UCSD-AML1 (cell line): ENCODE data around the gene MAPK10.
A peak's percentile ranks its signal among the peaks of the same experiment; 100 is the strongest.

Experiments
- DNase-seq: peaks from one replicate; lab custom pipeline; 2025; ENCODE audit not compliant: unreplicated experiment; lab: John Stamatoyannopoulos, UW

The MAPK10 gene

GRCh38 chr4:86359944-86360478 is at the start of gene MAPK10:
Gene MAPK10 (minus strand): TSS chr4:86360053.
- DNase-seq = peak; percentile 83

- DNase-seq = no peak
Measured at GRCh38 chr4:86403575-86403974, 43.7 kb upstream of the MAPK10 start.

GRCh38 chr4:86401826-86402225 is 42.0 kb upstream of the MAPK10 start:
- no peak for DNase-seq

- no peak for DNase-seq
Measured at GRCh38 chr4:86400216-86400615, 40.4 kb upstream of the MAPK10 start.

GRCh38 chr4:86398187-86398586 is 38.3 kb upstream of the MAPK10 start:
- DNase-seq = no peak

- DNase-seq = no peak
Measured at GRCh38 chr4:86393749-86394148, 33.9 kb upstream of the MAPK10 start.

- no peak for DNase-seq
Measured at GRCh38 chr4:86389664-86390063, 29.8 kb upstream of the MAPK10 start.

GRCh38 chr4:86388252-86388651 is 28.4 kb upstream of the MAPK10 start:
- DNase-seq = no peak

GRCh38 chr4:86386817-86387415 is 27.1 kb upstream of the MAPK10 start:
- peak; percentile 47 for DNase-seq

- no peak for DNase-seq
Measured at GRCh38 chr4:86386201-86386600, 26.3 kb upstream of the MAPK10 start.

- no peak for DNase-seq
Measured at GRCh38 chr4:86381431-86381830, 21.6 kb upstream of the MAPK10 start.

GRCh38 chr4:86380181-86380724 is 20.4 kb upstream of the MAPK10 start:
- no peak for DNase-seq

GRCh38 chr4:86376850-86377249 is 17.0 kb upstream of the MAPK10 start:
- DNase-seq = no peak

GRCh38 chr4:86368433-86368832 is 8.6 kb upstream of the MAPK10 start:
- DNase-seq = no peak

GRCh38 chr4:86367577-86367976 is 7.7 kb upstream of the MAPK10 start:
- DNase-seq = no peak

GRCh38 chr4:86366920-86367319 is 7.1 kb upstream of the MAPK10 start:
- no peak for DNase-seq

- no peak for DNase-seq
Measured at GRCh38 chr4:86362510-86362909, 2.7 kb upstream of the MAPK10 start.

- no peak for DNase-seq
Measured at GRCh38 chr4:86358257-86358656, 1.6 kb downstream of the MAPK10 start.

- DNase-seq = no peak
Measured at GRCh38 chr4:86357608-86358007, 2.2 kb downstream of the MAPK10 start.

GRCh38 chr4:86356425-86357210 is 3.2 kb downstream of the MAPK10 start:
- no peak for DNase-seq

- no peak for DNase-seq
Measured at GRCh38 chr4:86354390-86354789, 5.5 kb downstream of the MAPK10 start.

- DNase-seq = no peak
Measured at GRCh38 chr4:86346320-86346719, 13.5 kb downstream of the MAPK10 start.
